Activated CD4-positive, alpha-beta T cell treated with anti-CD3 and anti-CD28 coated beads, Interleukin-10, Interleukin-2, amounts not matched to agents 100 ng/mL and 50 ng/mL, durations not matched to agents 16 hours and 8 hours (primary cell): ENCODE data around the gene A2M.

Experiments
- DNase-seq: peaks from one replicate; pipeline ENCODE4 v3.0.0-alpha.2; 2020

A2M gene

GRCh38 chr12:9120487-9121184 is 4.9 kb upstream of the A2M start:
- no peak for DNase-seq

- no peak for DNase-seq
Observed at GRCh38 chr12:9118158-9118557, 2.4 kb upstream of the A2M start.

DNA sequence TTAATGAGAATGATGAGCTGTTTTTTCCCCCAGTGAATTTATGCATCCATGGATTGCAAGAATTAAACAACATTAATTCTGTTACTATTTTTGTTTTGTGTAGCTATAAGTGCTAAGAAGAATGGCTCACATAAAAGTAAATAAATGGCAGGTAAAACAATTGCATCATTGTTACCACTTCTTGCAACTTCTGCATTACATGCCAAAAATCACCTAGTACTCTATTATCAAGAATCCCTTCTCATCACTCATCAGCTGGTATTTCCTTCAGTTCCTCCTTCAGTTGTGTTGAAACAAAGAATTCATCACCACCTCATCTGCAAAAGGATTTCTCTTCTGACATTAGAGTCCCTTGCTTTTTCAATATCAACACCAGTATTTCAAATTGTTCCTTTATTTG is 773 bp downstream of the A2M start:
- DNase-seq = no peak

- DNase-seq = no peak
Observed at GRCh38 chr12:9113987-9114309, 1.8 kb downstream of the A2M start.

DNA sequence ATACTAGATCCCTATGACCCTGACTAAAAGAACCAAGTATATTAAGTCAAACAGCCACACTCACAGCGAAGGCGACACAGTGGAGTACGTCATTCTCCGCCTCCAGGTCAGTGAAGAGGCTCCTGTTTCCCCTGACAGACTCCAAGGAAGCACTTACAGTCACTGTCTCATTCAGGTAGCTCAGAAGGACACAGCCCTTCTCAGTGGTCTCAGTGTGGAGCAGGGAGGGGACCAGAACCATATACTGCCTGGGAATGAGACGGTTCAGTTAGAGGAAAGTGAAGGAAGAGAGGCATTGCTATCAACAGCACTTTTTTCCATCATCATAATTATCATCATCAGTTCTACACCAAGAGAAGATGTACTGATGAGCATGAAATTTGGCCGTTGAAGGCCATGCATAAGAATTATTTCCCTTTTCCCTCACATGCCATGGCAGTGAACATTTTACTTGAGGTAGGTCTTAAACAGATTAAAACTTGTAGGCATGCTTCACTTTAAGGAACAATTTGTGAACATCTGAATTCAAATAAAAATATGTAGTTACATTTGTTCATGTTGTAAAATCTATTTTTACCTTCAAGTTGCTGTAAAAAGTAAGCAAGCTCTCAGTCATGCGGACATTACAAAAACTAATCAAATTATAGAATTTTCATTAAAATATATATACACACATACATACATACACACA is 2.3 kb downstream of the A2M start:
- no peak for DNase-seq

GRCh38 chr12:9112076-9112853 is 3.5 kb downstream of the A2M start:
- DNase-seq = no peak

GRCh38 chr12:9111525-9111924 is 4.2 kb downstream of the A2M start:
- no peak for DNase-seq

DNA sequence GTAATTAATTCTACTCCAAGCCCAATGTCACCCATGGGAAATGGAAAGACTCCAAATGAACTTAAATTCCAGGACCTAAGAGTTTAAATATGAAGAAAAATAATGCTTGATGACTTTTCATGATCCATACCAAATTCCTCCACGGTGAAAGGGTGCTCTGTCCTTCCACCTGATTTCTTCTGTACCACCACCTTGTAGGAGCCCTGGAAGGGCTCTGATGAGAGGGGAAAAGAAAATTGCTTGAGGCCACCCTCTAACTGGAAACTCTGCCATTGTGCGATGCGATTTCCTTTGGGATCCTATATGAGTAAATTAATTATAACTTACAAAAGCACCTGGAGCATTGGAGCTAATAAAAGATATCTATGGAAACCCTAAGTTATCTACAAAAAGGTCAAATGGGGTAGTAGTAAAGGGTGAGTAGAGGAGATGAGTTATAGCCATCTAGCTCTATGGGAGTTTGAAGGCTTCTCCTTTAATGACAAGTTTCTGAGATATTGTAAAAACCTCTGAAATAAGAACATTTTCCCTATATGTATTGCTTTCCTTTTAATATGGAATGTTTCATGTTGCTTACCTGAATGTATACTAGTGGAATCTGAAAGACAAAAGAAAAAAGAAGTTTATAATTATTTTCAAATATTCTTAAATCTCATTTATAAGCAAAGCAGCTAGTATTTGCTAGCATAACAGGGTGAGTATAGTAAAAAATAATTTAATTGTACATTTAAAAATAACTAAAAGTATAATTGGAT is 5.8 kb downstream of the A2M start:
- no peak for DNase-seq

GRCh38 chr12:9109213-9109522 is 6.6 kb downstream of the A2M start:
- no peak for DNase-seq

DNA sequence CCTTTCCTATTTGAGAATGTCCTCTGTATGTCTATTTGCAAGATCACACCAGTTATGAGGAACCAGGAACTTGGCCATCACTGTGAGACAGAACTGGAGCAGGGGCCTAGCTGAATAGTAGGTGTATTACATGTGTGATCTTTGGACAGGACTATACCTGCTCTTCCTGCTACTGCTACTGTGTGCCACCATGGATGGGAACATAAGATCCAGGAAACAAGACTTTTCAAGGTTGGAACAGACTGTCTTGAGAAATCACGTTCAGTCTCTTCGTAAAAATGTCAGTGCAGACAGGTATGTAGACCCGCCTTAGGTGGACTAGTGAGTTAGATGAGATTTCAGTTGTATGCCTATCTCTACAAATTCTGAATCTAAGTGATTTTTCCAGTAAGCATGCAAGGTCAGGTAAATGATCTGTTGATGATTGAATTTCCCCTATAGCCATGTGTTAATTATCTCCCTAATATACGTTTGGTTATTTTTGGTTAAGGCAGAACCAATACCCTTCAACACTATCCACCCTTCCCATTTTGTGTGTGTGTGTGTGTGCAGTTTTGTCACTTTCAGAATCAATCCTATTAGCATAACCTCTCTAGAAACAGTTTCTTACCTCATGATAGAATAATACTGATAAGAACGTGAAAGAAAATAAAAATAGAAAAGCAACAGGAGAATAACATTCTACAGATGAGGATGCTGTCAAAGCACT is 7.1 kb downstream of the A2M start:
- no peak for DNase-seq

DNA sequence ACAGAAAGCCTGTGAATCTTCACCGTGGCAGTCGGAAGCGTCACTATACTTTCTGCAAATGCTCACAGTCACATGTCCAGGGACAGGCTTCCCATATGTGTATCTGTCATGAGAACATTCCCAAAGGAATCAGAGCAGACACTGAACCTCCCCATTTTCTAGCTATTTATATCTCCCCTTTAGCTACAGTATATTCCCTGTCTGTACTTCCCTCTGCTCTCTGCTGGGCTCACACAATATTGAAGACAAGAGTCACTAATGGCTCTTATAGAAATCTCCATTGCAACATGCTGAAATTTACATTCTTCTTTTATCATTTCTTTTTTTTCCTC is 8.2 kb downstream of the A2M start:
- DNase-seq = no peak

GRCh38 chr12:9106610-9107541 is 8.8 kb downstream of the A2M start:
- DNase-seq = no peak

- DNase-seq = no peak
Observed at GRCh38 chr12:9106067-9106466, 9.7 kb downstream of the A2M start.

- no peak for DNase-seq
Observed at GRCh38 chr12:9104767-9105423, 10.8 kb downstream of the A2M start.

- no peak for DNase-seq
Observed at GRCh38 chr12:9104087-9104486, 11.6 kb downstream of the A2M start.

DNA sequence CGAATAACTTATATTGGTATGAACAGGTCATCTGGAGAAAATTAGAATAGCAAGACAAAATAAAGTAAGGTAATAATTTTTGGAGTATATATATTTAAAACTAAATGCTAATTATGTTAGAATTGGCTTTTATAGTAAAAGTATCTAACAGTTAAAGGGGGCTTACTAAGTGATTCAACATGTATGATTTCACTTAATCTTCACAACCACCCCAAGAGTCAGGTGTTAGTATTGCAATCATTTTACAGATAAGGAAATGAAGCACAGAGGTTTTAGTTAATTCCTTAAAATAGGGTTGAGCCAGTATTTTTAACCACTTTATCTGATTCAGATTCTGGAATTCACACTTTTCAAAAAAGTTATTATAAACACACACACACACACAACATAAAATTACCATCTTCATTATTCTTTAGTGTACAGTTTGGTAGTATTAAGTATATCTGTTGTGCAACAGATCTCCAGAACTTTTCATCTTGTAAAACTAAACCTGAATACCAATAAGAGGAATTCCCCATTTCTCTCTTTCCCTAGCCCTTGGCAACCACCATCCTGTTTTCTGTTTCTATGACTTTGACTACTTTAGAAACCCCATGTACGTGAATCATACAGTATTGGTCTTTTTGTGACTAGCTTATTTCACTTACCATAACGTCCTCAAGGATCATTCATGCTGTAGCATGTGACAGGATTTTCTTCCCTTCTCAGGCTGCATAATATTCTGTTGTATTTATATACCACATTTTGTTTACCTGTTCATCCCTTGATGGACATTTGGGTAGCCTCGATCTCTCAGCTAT is 12.5 kb downstream of the A2M start:
- peak; percentile 14 for DNase-seq

- DNase-seq = no peak
Observed at GRCh38 chr12:9101018-9101687, 14.6 kb downstream of the A2M start.

- DNase-seq = no peak
Observed at GRCh38 chr12:9099552-9100190, 16.0 kb downstream of the A2M start.

GRCh38 chr12:9098463-9099026 is 17.2 kb downstream of the A2M start:
- no peak for DNase-seq
